Body of pancreas (tissue), 4 donors: ENCODE measurements around the gene MROH7.

Experiments
- CTCF ChIP-seq, 7 experiments: fragments of 450-650 bp in 4 of 7; fragments of 200-600 bp in 3 of 7; sonication (generic) in 3 of 7; IDR thresholded peaks; one replicate each; pipeline ENCODE4 v1.5.1; 2016 to 2019; ENCODE audit warnings: antibody characterized with exemption in 7 of 7
- POLR2A ChIP-seq, 3 donors: fragments of 450-650 bp; IDR thresholded peaks; one replicate each; pipeline ENCODE4 v1.6.1; 2016; ENCODE audit warnings: antibody characterized with exemption in 3 of 3, mild to moderate bottlenecking in 2 of 3

GRCh38 chr1:54716299-54717047, 74.9 kb downstream of the MROH7 start:
- TF ChIP-seq CTCF (IDR thresholded peaks at IDR 0.05) (no peak), POLR2A (IDR thresholded peaks at IDR 0.05) (no peak)
